OCI-LY1 (cell line): ENCODE measurements around the gene DDX59.

ENCODE experiments used
- H2AFZ ChIP-seq: fragments of 200-600 bp; sonication (generic), shearing (Covaris generic); 2 replicates; pipeline ENCODE4 v1.6.0; 2014; ENCODE audit warnings: antibody characterized with exemption, mild to moderate bottlenecking, low read length
- H3F3A ChIP-seq: fragments of 200-600 bp; sonication (generic), shearing (Covaris generic); 2 replicates; pipeline ENCODE4 v1.6.0; 2014; ENCODE audit warnings: mild to moderate bottlenecking, antibody characterized with exemption, low read length, moderate library complexity; ENCODE audit not compliant: insufficient read depth
- H3K27ac ChIP-seq: fragments of 200-600 bp; sonication (generic); 2 replicates; pipeline ENCODE4 v1.5.1; 2014; ENCODE audit warnings: low read length, mixed run types, mild to moderate bottlenecking, low read depth; ENCODE audit not compliant: poor library complexity, severe bottlenecking
- H3K27me3 ChIP-seq: fragments of 200-600 bp; sonication (generic); 2 replicates; pipeline ENCODE4 v1.6.0; 2014; ENCODE audit warnings: antibody characterized with exemption, mild to moderate bottlenecking, low read length, moderate library complexity; ENCODE audit not compliant: insufficient read depth
- H3K36me3 ChIP-seq: fragments of 200-600 bp; sonication (generic); 2 replicates; pipeline ENCODE4 v1.6.1; 2014; ENCODE audit warnings: mild to moderate bottlenecking, antibody characterized with exemption, low read length, moderate library complexity, mixed read lengths; ENCODE audit not compliant: insufficient read depth
- H3K4me1 ChIP-seq: fragments of 200-600 bp; sonication (generic); 2 replicates; pipeline ENCODE4 v1.5.1; 2014; ENCODE audit warnings: mild to moderate bottlenecking, low read length, moderate library complexity; ENCODE audit not compliant: insufficient read depth, severe bottlenecking
- H3K4me2 ChIP-seq: fragments of 200-600 bp; sonication (generic), shearing (Covaris generic); 2 replicates; pipeline ENCODE4 v1.6.1; 2014; ENCODE audit warnings: low read length
- H3K4me3 ChIP-seq: fragments of 200-600 bp; sonication (generic); 2 replicates; pipeline ENCODE4 v1.5.1; 2014; ENCODE audit warnings: low read length, low read depth, mild to moderate bottlenecking, mixed read lengths; ENCODE audit not compliant: poor library complexity, severe bottlenecking
- H3K79me2 ChIP-seq: fragments of 200-600 bp; shearing (Covaris generic); 2 replicates; pipeline ENCODE4 v1.6.1; 2016; ENCODE audit warnings: mixed run types, low read length, mixed read lengths; ENCODE audit not compliant: insufficient read depth
- H3K9ac ChIP-seq: fragments of 200-600 bp; sonication (generic), shearing (Covaris generic); 2 replicates; pipeline ENCODE4 v1.6.1; 2014; ENCODE audit warnings: mild to moderate bottlenecking, low read length, mixed read lengths
- H3K9me2 ChIP-seq: fragments of 200-600 bp; sonication (generic), shearing (Covaris generic); 2 replicates; pipeline ENCODE4 v1.6.1; 2014; ENCODE audit warnings: low read depth, mild to moderate bottlenecking, low read length, mixed read lengths
- H3K9me3 ChIP-seq: fragments of 200-600 bp; shearing (Covaris generic); 2 replicates; pipeline ENCODE4 v1.6.1; 2014; ENCODE audit warnings: low read length, mixed read lengths
- H4K20me1 ChIP-seq: fragments of 200-600 bp; sonication (generic), shearing (Covaris generic); 2 replicates; pipeline ENCODE4 v1.6.0; 2016; ENCODE audit warnings: mild to moderate bottlenecking, low read length; ENCODE audit not compliant: insufficient read depth
- EZH2 ChIP-seq: fragments of 200-600 bp; sonication (generic), shearing (Covaris generic); IDR thresholded peaks from 2 replicates; pipeline ENCODE4 v1.8.0; 2017; ENCODE audit warnings: borderline replicate concordance, mixed run types, mild to moderate bottlenecking, antibody characterized with exemption, low read length, moderate library complexity, mixed read lengths
- TF ChIP-seq, protein P1 (sequence below): fragments of 200-600 bp; sonication (generic), shearing (Covaris generic); IDR thresholded peaks from 2 replicates; pipeline ENCODE4 v1.5.1; 2017; ENCODE audit warnings: mild to moderate bottlenecking, antibody characterized with exemption, low read length, moderate library complexity, mixed read lengths

Gene DDX59

DNA sequence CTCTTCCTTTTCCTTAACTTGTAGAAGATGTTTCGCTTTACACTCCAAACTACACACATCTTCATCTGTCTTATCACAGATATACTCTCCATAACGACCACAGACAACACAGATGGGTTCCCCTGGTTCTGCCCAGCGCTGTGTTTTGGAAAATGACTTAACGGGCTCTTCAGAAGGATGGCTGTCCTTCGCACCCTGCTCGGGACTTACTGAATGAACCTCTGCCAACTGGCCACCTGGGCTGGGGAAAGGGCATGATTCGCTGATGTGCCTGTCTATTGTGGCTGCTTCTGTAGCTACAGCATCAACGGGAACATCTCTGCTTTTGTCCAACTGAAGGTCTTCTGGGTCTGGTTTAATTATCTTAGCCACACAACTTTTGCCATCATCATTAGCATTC, 3.4 kb downstream of the DDX59 start:
- H3K4me2 ChIP-seq: no peak overlapping the region
- H3K9ac ChIP-seq: no peak overlapping the region

DNA sequence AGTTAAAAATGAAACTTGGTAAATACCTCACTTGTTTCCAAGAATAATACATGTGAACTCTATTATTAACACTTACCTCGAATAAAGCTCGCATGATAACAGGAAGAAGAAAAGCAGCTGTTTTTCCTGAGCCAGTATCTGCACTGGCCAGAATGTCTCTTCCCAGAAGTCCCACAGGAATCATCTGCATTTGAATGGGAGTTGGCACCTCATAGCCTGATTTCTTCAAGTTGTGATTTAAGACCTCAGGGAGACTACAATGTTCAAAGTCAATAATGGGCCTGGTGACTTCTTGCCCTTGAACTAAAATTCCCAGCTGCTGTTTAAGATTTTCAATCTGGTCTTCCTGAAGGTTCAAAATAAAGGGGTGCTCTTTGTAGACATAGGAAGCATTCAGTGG, 3.8 kb downstream of the DDX59 start:
- Histone ChIP-seq H3K4me2 (no peak overlapping the region), H3K27me3 (no peaks in the 10 kb centered on the region), H3K9me3 (no peaks in the 10 kb centered on the region), H4K20me1 (no peaks in the 10 kb centered on the region), H3K9ac (no peak overlapping the region), H2AFZ (no peak overlapping the region), H3K4me1 (peaks cover 17% of the 10 kb centered on the region), H3K9me2 (no peaks in the 10 kb centered on the region), H3K27ac (no peak overlapping the region), H3K79me2 (peaks cover 8% of the 10 kb centered on the region; the same call in 1 of the 2 replicates), H3K4me3 (no peak overlapping the region), H3F3A (no peaks in the 10 kb centered on the region), H3K36me3 (peaks cover 53% of the 10 kb centered on the region)
- TF ChIP-seq, protein P1, sequence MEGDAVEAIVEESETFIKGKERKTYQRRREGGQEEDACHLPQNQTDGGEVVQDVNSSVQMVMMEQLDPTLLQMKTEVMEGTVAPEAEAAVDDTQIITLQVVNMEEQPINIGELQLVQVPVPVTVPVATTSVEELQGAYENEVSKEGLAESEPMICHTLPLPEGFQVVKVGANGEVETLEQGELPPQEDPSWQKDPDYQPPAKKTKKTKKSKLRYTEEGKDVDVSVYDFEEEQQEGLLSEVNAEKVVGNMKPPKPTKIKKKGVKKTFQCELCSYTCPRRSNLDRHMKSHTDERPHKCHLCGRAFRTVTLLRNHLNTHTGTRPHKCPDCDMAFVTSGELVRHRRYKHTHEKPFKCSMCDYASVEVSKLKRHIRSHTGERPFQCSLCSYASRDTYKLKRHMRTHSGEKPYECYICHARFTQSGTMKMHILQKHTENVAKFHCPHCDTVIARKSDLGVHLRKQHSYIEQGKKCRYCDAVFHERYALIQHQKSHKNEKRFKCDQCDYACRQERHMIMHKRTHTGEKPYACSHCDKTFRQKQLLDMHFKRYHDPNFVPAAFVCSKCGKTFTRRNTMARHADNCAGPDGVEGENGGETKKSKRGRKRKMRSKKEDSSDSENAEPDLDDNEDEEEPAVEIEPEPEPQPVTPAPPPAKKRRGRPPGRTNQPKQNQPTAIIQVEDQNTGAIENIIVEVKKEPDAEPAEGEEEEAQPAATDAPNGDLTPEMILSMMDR: no peak
- no peak for TF ChIP-seq EZH2

More for the DNA sequence above, 3.4 kb downstream of the DDX59 start:
- Histone ChIP-seq H3K4me3 (no peak overlapping the region), H2AFZ (no peak overlapping the region), H3F3A (no peaks in the 10 kb centered on the region), H3K9me2 (no peaks in the 10 kb centered on the region), H3K4me1 (peaks cover 21% of the 10 kb centered on the region), H3K9me3 (no peaks in the 10 kb centered on the region), H3K79me2 (peaks cover 7% of the 10 kb centered on the region; the same call in 1 of the 2 replicates), H3K27ac (no peak overlapping the region), H4K20me1 (no peaks in the 10 kb centered on the region), H3K27me3 (no peaks in the 10 kb centered on the region), H3K36me3 (peaks cover 51% of the 10 kb centered on the region)
- TF ChIP-seq EZH2: no peak
- TF ChIP-seq, protein P1: no peak

- no peak overlapping the region for H3K27ac ChIP-seq
- H3K27me3 ChIP-seq: no peaks in the 10 kb centered on the region
- H4K20me1 ChIP-seq: no peaks in the 10 kb centered on the region
- TF ChIP-seq, protein P1: no peak
- TF ChIP-seq EZH2: no peak
- H3F3A ChIP-seq: no peaks in the 10 kb centered on the region
- 0 out of 2 replicates have a peak, but pooled peaks cover 2% of the 10 kb centered on the region for H3K79me2 ChIP-seq
- no peak overlapping the region for H2AFZ ChIP-seq
- no peak overlapping the region for H3K4me3 ChIP-seq
- H3K4me2 ChIP-seq: no peak overlapping the region
- H3K4me1 ChIP-seq: no peaks in the 10 kb centered on the region
- no peak overlapping the region for H3K9ac ChIP-seq
- no peaks in the 10 kb centered on the region for H3K9me2 ChIP-seq
- no peaks in the 10 kb centered on the region for H3K9me3 ChIP-seq
- H3K36me3 ChIP-seq: peaks cover 86% of the 10 kb centered on the region
Measured at GRCh38 chr1:200660719-200661118, 9.0 kb downstream of the DDX59 start.
